ENCODE measurements around the gene FAM83D. TPM values are rescaled to one million over a fixed set of nuclear protein-coding genes. Genes with fewer than 3 reads are reported as not detected.

Gene FAM83D

GRCh38 chr20:38999965-39000910 lies 74.0 kb downstream of the FAM83D start:
- H3K27ac ChIP-seq (ENCODE audit: low read length, poor library complexity, severe bottlenecking): no peak overlapping the region
- H2BK12ac ChIP-seq (ENCODE audit: low read length in 2 of 2): no peak overlapping the region
- no peaks in the 10 kb centered on the region for H3K4me1 ChIP-seq (ENCODE audit: control insufficient read depth, insufficient read depth, low read depth, low read length)
- H3K27me3 ChIP-seq (ENCODE audit: control insufficient read depth in 1 of 2, insufficient read depth in 1 of 2, low read length in 2 of 2): no peaks in the 10 kb centered on the region
- peaks cover 10% of the 10 kb centered on the region for H3K79me1 ChIP-seq (replicated peaks; ENCODE audit: low read length, poor library complexity, severe bottlenecking)
- H3K4me3 ChIP-seq (ENCODE audit: insufficient read depth in 1 of 2, low read depth in 1 of 2, low read length in 2 of 2): no peak overlapping the region
- H2BK5ac ChIP-seq (ENCODE audit: low read depth, low read length, poor library complexity, severe bottlenecking): no peak overlapping the region
- no peak overlapping the region for H2BK15ac ChIP-seq (ENCODE audit: low read depth, poor library complexity, severe bottlenecking)
- H3K9ac ChIP-seq (ENCODE audit: low read length): no peak overlapping the region
- no peaks in the 10 kb centered on the region for H3K9me3 ChIP-seq (ENCODE audit: control insufficient read depth, low read length)
- H2BK120ac ChIP-seq (ENCODE audit: low read depth, low read length): no peak overlapping the region
- no peak overlapping the region for H2AK5ac ChIP-seq (ENCODE audit: low read length, severe bottlenecking)
- H2AFZ ChIP-seq (ENCODE audit: low read depth, low read length): no peak overlapping the region
- H3K18ac ChIP-seq (ENCODE audit: low read depth in 1 of 2, low read length in 2 of 2): no peak overlapping the region
- H3K23ac ChIP-seq (ENCODE audit: low read length in 2 of 2): no peak overlapping the region
- H3K36me3 ChIP-seq (ENCODE audit: control insufficient read depth in 1 of 2, insufficient read depth in 2 of 2, low read depth in 1 of 2, low read length in 2 of 2): peaks cover 36 to 90% of the 10 kb centered on the region in 2 experiments
- H3K4me2 ChIP-seq (ENCODE audit: low read length, poor library complexity, severe bottlenecking): no peak overlapping the region
- H3K4ac ChIP-seq (ENCODE audit: low read depth in 1 of 2, low read length in 2 of 2): no peak overlapping the region
- no peak overlapping the region for H4K8ac ChIP-seq (ENCODE audit: low read length)
- 90% methylated on average over 6 of the region's 6 CpGs for WGBS
- DNase-seq: no peak
- H3K14ac ChIP-seq (ENCODE audit: low read length in 2 of 2): no peak overlapping the region
- H4K91ac ChIP-seq (ENCODE audit: low read length): no peak overlapping the region

Small RNA genes within 50 kb of the gene (small RNA-seq; reads per million reads assigned to genes)
- not detected for gene AL023803.1 (ENCODE audit: low read depth)

All from mesenchymal stem cell (in vitro differentiated cells and primary cell).